PFSK-1 (cell line): Measurements from ENCODE around the gene MCOLN2.

Experiments used
- FOXP2 ChIP-seq: optimal IDR thresholded peaks from 2 replicates; pipeline ENCODE3; 2011; ENCODE audit warnings: borderline replicate concordance, control low read depth, inconsistent platforms; ENCODE audit not compliant: insufficient read depth; ENCODE audit errors: extremely low read length, extremely low read depth
- POLR2AphosphoS5 ChIP-seq: IDR thresholded peaks from 2 replicates; pipeline ENCODE4 v1.6.1; 2012; ENCODE audit warnings: low read depth, mild to moderate bottlenecking, control low read depth, low read length, moderate library complexity
- SIN3A ChIP-seq: IDR thresholded peaks from 2 replicates; pipeline ENCODE4 v1.6.1; 2012; ENCODE audit warnings: mild to moderate bottlenecking, low read length, moderate library complexity, borderline replicate concordance; ENCODE audit not compliant: insufficient read depth
- TAF1 ChIP-seq: IDR thresholded peaks from 2 replicates; pipeline ENCODE4 v1.6.1; 2012; ENCODE audit warnings: low read length, control low read depth, borderline replicate concordance; ENCODE audit not compliant: insufficient read depth
- TF ChIP-seq, protein P1 (sequence below), 2 experiments: IDR thresholded peaks; 2 replicates each; pipeline versions ENCODE4 v1.6.1 to v1.8.0; 2011 to 2012; ENCODE audit warnings: low read depth in 2 of 2, low read length in 2 of 2, control low read depth in 1 of 2, inconsistent platforms in 1 of 2, mild to moderate bottlenecking in 1 of 2, moderate library complexity in 1 of 2; ENCODE audit not compliant: insufficient read depth in 1 of 2

The MCOLN2 gene

DNA sequence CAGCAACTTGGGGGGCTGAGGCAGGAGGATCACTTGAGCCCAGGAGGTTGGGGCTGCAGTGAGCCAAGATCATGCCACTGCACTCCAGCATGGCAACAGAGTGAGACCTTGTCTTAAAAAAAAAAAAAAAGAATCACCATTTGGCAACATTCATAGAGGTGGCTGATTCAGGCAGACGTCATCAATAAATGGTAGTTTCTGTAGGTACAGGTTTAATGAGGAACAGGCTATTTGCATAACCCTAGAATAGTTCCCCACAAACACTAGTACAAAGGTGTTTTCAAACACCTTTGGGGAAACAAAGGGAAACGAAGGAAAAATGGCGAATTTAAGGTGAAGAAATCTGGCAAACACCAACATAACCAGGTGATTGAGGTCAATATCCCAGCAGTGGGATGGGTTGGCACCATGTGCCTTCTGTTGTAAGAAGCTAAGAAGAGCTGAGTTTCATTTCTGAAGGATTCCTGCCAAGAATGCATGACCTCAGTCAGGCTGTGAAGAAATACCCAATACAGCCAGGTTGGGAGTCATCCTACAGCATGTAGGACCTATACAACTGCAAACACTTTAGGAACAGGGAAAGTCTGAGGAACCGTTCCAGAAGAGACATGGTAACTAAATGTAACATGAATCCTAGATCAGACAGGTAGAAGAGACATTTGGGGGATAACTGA lies 109.5 kb downstream of the MCOLN2 start:
- TF ChIP-seq POLR2AphosphoS5: no peak

DNA sequence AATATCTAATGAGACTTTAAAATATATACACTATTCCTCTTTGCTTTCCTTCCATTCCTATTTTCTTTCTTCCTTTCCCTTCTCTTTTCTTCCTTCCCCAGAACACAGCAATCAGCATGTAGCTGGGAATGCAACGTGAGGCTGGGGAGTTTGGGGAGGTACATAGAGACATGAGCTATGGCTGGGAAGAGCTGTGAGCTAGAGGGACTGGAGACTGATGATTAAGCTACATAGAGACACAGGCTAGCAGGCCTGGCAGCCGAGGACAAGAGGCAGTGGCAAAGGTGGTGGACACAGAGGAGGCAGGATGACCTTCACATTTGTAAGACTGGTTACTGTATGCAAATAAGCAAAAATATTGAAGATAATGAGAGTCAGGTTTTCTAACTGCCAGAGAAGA lies 111.4 kb downstream of the MCOLN2 start:
- no peak for TF ChIP-seq POLR2AphosphoS5
- TF ChIP-seq, protein P1, sequence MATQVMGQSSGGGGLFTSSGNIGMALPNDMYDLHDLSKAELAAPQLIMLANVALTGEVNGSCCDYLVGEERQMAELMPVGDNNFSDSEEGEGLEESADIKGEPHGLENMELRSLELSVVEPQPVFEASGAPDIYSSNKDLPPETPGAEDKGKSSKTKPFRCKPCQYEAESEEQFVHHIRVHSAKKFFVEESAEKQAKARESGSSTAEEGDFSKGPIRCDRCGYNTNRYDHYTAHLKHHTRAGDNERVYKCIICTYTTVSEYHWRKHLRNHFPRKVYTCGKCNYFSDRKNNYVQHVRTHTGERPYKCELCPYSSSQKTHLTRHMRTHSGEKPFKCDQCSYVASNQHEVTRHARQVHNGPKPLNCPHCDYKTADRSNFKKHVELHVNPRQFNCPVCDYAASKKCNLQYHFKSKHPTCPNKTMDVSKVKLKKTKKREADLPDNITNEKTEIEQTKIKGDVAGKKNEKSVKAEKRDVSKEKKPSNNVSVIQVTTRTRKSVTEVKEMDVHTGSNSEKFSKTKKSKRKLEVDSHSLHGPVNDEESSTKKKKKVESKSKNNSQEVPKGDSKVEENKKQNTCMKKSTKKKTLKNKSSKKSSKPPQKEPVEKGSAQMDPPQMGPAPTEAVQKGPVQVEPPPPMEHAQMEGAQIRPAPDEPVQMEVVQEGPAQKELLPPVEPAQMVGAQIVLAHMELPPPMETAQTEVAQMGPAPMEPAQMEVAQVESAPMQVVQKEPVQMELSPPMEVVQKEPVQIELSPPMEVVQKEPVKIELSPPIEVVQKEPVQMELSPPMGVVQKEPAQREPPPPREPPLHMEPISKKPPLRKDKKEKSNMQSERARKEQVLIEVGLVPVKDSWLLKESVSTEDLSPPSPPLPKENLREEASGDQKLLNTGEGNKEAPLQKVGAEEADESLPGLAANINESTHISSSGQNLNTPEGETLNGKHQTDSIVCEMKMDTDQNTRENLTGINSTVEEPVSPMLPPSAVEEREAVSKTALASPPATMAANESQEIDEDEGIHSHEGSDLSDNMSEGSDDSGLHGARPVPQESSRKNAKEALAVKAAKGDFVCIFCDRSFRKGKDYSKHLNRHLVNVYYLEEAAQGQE (IDR thresholded peaks at IDR 0.05; ENCODE audit: insufficient read depth in 1 of 2, low read depth in 2 of 2, low read length in 2 of 2): no peak

DNA sequence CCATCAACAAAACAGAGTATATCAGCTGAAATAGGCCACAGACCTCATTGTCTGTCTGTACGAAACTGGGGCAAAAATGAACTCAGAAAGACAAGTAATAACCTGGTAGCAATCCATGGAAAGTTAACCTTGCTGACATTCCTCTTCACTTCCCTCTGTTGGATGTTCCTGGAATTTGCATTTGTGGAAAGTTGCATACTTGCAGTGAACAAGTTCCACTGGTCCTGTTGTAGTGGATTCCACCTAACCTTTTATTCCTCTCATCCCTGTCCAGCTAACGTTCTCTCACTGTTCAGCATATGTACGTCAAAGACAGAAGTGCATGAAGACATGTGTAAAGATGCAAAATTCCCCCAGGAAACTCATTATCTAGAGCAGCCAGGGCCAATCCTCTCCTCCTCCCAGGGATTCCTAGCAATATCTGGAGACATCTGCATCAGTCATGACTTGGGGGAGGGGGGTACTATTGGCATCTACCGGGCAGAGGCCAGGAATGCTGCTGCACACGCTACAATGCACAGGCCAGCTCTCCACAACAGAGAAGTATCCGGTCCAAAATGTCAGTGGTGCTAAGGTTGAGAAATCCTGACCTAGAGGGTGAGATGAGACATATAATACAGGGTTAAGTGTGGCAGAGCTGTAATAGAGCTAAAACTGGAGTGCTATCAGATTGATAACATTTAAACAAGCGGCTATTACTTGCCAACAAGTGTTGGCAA lies 112.1 kb downstream of the MCOLN2 start:
- TF ChIP-seq, protein P1 (IDR thresholded peaks at IDR 0.05; ENCODE audit: insufficient read depth in 1 of 2, low read depth in 2 of 2, low read length in 2 of 2): no peak

DNA sequence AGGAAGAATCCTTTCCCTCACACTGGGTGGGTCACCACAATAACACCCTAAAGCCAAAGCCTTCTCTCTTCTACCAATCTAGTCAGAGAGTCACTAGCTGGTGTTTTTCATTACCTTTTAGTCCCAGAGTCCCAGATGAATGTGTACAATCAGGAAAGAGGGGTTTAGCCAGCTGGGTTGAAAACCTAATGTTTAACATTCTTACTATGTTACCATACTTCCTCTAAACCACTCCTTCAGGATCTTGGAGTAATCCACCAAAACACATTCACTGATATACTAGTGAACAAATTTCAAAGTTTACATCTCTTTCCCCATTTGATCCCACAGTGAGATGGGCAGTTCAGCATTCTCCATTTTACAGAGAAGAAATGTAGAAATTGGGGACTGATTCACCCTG lies 113.6 kb downstream of the MCOLN2 start:
- TF ChIP-seq, protein P1 (IDR thresholded peaks at IDR 0.05; ENCODE audit: insufficient read depth in 1 of 2, low read depth in 2 of 2, low read length in 2 of 2): no peak

DNA sequence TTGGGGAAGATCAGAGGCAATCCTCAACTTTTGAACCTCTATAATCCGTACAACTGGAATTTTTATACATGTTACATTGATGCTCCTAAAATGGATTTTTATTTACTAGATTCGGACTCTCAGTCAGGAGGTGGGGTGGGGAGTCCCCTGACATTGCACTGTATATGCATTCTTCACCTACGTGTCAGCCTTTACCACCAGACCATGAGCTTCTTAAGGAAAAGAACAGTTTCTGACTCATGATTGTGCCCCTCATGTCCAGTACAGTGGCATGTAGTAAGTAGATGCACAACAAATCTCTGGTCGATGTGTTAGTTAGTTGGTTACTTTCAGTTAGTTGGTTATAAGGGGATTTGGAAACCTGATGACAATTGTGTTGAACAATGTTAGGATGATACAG lies 119.3 kb downstream of the MCOLN2 start:
- TF ChIP-seq POLR2AphosphoS5 (no peak), SIN3A (no peak), FOXP2 (no peak)

DNA sequence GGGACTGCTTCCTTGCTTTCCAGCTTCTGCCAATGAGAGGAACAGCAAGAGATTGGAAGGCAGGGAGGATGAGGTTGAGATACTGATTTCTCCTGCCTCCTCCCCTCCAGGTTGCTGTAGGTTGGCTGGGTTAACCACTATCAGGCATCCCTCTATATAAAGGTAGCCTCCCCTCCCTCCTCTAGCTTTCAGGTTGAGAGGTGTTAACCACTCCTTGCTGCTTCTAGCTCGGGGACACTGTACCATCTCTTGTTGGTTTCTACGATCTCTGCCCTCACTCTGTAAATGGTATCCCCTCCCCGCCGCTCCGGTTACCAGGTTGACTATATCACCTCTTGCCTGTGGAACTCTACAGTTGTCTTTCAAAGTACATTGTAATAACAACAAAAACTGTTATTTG lies 120.6 kb downstream of the MCOLN2 start:
- TF ChIP-seq TAF1 (no peak), POLR2AphosphoS5 (no peak), FOXP2 (no peak), SIN3A (no peak)
- TF ChIP-seq, protein P1 (IDR thresholded peaks at IDR 0.05; ENCODE audit: insufficient read depth in 1 of 2, low read depth in 2 of 2, low read length in 2 of 2): no peak
